ENCODE data around the gene ISYNA1. TPM values are rescaled to one million over a fixed set of nuclear protein-coding genes. Genes with fewer than 3 reads are reported as not detected.
A peak's percentile ranks its signal among the peaks of the same experiment; 100 is the strongest.

ISYNA1 gene
- total RNA-seq (10 to 100 TPM; 42.1 to 86.5 TPM), polyA plus RNA-seq (100 to 1,000 TPM in 1 of 2 donors, 10 to 100 TPM in 1; 56.0 to 535 TPM)
- long read RNA-seq, donor 1, transcript ISYNA1-201 (11 exons, 2,420 nt), result major isoform, 267 of 394 reads
- long read RNA-seq, donor 1, transcript ISYNA1-202 (10 exons, 1,703 nt), result minor isoform, 10 of 394 reads
- long read RNA-seq, donor 1, partial matches to known transcripts, result 53 of 394 reads
- long read RNA-seq, donor 1, other reads (novel, unspliced or antisense), result 57 of 394 reads
- long read RNA-seq, donor 2, transcript ISYNA1-201 (11 exons, 2,420 nt), result major isoform, 39 of 64 reads
- long read RNA-seq, donor 2, partial matches to known transcripts, result 16 of 64 reads
- long read RNA-seq, donor 2, other reads (novel, unspliced or antisense), result 6 of 64 reads

DNA sequence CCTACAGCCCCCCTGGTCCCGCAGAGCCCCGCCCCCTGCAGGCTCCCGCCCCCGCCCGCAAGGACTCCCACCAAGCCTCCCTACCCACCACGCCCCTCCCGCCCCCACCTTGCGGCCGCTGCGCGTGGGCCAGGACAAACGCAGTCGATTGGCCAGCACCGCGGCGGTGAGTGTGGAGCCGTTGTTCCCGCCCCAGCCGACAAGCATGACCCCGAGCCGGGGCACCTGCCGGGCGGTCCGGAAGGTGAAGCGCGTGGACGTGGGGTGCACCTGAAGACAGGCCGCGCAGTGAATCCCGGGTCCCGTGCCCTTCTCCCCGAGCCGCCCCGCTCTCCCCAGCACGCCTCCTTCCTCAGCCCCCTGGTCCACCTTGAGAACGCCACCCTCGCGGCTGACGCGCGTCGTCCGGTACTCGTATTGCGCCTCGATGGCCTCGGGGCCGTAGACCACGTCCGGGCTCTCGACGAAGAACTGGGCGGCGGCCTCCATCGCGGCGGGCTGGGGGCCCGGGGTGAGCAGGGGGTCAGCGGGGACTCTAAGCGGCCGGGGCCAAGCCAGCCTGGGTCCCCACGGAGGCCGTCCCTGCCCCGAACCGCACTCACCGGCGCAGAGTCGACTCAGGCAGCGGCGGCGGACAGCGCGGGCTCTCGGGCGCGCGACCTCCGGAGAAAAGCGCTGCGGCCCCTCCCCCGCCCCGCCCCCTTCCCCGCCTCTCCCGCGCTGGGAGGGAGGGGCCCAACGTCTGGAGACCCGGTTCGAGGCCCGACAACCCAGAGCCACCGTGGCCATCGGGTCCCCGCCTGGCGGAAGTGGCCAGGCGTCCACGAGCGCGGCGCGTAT lies at the start of gene ISYNA1:
Gene ISYNA1 (minus strand): TSS at position 643 of the 840 bp plus-strand sequence. CDS start 154 bp downstream, at position 489.
- peak; percentile 57 for ATAC-seq (ENCODE audit: low FRiP score)
- H3K27me3 ChIP-seq (ENCODE audit: control insufficient read depth in 1 of 2, insufficient read depth in 2 of 2, low read length in 1 of 2), result no peaks in the 10 kb centered on the region
- 1% methylated on average over 80 to 99 of the region's 99 CpGs for WGBS, 2 donors

DNA sequence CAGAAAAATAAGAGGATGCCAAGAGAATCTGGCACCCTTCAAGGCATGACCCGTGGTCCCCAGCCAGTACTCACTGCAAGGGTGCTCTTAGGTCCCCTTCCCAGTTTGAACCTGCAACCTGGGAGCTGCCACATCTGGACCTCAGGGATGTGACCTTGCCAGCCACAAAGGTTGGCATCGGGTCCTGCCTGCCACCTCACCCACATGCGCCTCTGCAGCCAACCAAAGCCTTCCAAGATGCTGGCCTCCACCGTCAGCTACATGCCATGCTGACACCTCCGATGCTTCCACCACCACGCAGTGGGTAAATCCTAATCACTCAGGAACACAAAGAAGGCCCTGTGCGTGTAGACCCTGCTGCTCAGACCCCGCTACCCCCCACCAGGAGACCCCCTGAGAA lies 48.8 kb upstream of the ISYNA1 start:
- Histone ChIP-seq H3K36me3 (ENCODE audit: control insufficient read depth in 1 of 2, insufficient read depth in 2 of 2, low read length in 1 of 2) (no peaks in the 10 kb centered on the region), H3K4me1 (ENCODE audit: control insufficient read depth in 1 of 2, insufficient read depth in 2 of 2, low read length in 2 of 2) (no peaks in the 10 kb centered on the region), H3K4me3 (ENCODE audit: low read length in 2 of 2) (no peak overlapping the region), H3K9me3 (ENCODE audit: control insufficient read depth, low read length) (no peaks in the 10 kb centered on the region), H3K27ac (ENCODE audit: low read depth in 1 of 2, low read length in 2 of 2) (no peak overlapping the region), H3K27me3 (ENCODE audit: control insufficient read depth in 1 of 2, insufficient read depth in 2 of 2, low read length in 1 of 2) (no peaks in the 10 kb centered on the region)
- ATAC-seq (ENCODE audit: low FRiP score) (no peak), DNase-seq (no peak)
- 64 to 69% methylated on average over 8 of the region's 8 CpGs for whole genome bisulfite sequencing, 2 donors
- intact Hi-C loops (cut with DNase I), result no loop called here

More for the DNA sequence above, at the start of gene ISYNA1:
- H3K36me3 ChIP-seq (ENCODE audit: control insufficient read depth in 1 of 2, insufficient read depth in 2 of 2, low read length in 1 of 2), result no peaks in the 10 kb centered on the region
- H3K4me3 ChIP-seq (ENCODE audit: low read length in 2 of 2), result peak within 1 kb of the TSS; percentile 27 to 50
- peak; percentile 79 to 87 for DNase-seq
- H3K27ac ChIP-seq (ENCODE audit: low read depth in 1 of 2, low read length in 2 of 2), result peak within 1 kb of the TSS; percentile 6 to 62
- H3K4me1 ChIP-seq (ENCODE audit: control insufficient read depth in 1 of 2, insufficient read depth in 2 of 2, low read length in 2 of 2), result no peaks in the 10 kb centered on the region
- intact Hi-C loops (cut with DNase I), result no loop called here
- H3K9me3 ChIP-seq (ENCODE audit: control insufficient read depth, low read length), result no peaks in the 10 kb centered on the region

DNA sequence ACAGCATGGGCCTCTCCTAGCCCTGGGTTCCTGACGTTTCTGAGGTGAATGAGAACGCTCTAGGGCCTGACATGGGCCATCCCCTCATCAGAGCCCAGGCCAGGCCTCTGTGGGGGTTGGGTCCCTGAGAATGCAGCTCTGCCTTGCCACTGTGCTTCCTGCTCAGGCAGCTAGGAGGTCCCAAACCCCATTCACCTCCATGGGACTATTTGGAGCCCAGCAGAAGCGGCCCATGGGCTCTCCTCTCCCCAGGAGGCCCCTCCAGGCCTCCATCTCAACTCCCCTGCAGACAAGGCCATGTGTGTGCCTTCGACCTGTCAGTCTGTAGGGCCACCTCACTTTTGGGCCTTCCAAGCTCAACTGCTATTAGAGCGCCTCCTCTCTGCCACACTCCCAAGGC lies 47.1 kb upstream of the ISYNA1 start:
- intact Hi-C loops (cut with DNase I), result no loop called here
- 90 to 92% methylated on average over 5 of the region's 5 CpGs for WGBS, 2 donors
- H3K27ac ChIP-seq (ENCODE audit: low read depth in 1 of 2, low read length in 2 of 2), result no peak overlapping the region
- no peaks in the 10 kb centered on the region for H3K9me3 ChIP-seq (ENCODE audit: control insufficient read depth, low read length)
- H3K4me1 ChIP-seq (ENCODE audit: control insufficient read depth in 1 of 2, insufficient read depth in 2 of 2, low read length in 2 of 2), result no peaks in the 10 kb centered on the region
- no peak for DNase-seq
- no peak overlapping the region for H3K4me3 ChIP-seq (ENCODE audit: low read length in 2 of 2)
- H3K36me3 ChIP-seq (ENCODE audit: control insufficient read depth in 1 of 2, insufficient read depth in 2 of 2, low read length in 1 of 2), result no peaks in the 10 kb centered on the region
- H3K27me3 ChIP-seq (ENCODE audit: control insufficient read depth in 1 of 2, insufficient read depth in 2 of 2, low read length in 1 of 2), result no peaks in the 10 kb centered on the region
- no peak for ATAC-seq (ENCODE audit: low FRiP score)

DNA sequence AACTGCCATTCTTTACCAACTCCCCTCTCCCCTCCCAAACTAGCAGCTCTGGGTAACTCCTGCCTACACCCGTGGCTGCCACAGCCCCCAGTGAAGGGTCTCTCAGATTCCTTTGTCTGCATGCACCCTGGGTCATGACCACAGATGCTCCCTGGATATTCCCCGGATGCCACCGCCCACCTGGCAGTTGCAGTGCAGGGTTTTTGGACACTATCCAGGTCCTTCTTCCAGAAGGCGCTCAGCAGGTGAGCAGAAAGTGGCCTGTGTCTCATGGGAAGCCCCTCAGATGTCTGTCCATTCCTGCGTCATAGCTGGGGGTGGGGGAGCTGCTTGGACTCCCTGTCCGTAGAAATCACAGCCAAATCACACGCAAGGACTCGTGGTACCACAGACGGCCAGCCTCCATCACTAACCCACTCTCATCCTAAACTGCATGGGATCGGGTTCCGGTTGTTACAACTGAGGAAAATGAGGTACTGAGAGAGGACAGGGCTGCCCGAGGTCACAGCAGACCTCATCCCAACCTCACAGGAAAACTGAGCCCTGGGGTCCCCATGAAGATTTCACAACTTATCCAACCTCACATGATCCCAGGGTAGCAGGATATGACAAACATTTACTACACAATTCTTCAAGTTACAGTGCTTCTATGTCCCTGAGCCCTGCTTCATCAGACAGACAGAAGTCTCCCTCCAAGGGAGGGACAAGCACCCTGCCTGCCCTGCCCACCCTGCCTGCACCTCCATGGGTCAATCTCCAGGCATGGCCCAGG lies 45.4 kb upstream of the ISYNA1 start:
- Histone ChIP-seq H3K27ac (ENCODE audit: low read depth in 1 of 2, low read length in 2 of 2) (no peak overlapping the region), H3K27me3 (ENCODE audit: control insufficient read depth in 1 of 2, insufficient read depth in 2 of 2, low read length in 1 of 2) (no peaks in the 10 kb centered on the region), H3K4me1 (ENCODE audit: control insufficient read depth in 1 of 2, insufficient read depth in 2 of 2, low read length in 2 of 2) (no peaks in the 10 kb centered on the region), H3K4me3 (ENCODE audit: low read length in 2 of 2) (no peak overlapping the region), H3K9me3 (ENCODE audit: control insufficient read depth, low read length) (no peaks in the 10 kb centered on the region), H3K36me3 (ENCODE audit: control insufficient read depth in 1 of 2, insufficient read depth in 2 of 2, low read length in 1 of 2) (no peaks in the 10 kb centered on the region)
- 51 to 54% methylated on average over 12 of the region's 12 CpGs for WGBS, 2 donors
- intact Hi-C loops (cut with DNase I), result no loop called here
- DNase-seq (no peak), ATAC-seq (ENCODE audit: low FRiP score) (no peak)

DNA sequence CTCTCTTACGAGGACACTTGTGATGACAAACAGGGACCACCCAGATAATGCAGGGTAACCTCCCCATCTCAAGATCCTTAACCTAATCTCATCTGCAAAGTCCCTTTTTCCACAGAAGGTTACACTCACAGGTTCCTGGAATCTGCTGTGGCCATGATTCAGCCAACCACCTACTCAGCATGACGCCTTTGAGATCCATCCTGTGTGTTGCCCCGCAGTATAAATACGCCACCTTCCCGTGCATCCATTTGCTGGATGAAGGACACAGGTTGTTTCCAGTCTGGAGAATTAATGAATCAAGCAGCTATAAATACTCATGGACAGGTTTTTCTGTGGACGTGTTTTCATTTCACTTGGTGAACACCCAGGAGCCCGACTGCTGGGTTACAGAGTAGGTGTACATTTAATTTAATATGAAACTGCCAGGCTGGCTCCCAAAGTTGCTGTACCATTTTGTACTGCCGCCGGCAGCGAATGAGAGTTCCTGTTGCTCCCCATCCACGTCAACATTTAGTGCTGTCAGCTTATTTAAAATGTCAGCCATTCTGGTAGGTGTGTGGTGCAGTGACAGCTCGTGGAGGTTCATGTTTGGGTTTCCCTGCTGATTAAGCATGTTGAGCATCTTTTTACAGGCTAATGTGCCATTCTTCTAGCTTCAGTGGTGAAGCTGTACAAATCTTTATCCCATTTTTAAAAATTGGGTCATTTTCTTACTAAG lies 43.7 kb upstream of the ISYNA1 start:
- Histone ChIP-seq H3K27me3 (ENCODE audit: control insufficient read depth in 1 of 2, insufficient read depth in 2 of 2, low read length in 1 of 2) (no peaks in the 10 kb centered on the region), H3K27ac (ENCODE audit: low read depth in 1 of 2, low read length in 2 of 2) (no peak overlapping the region), H3K9me3 (ENCODE audit: control insufficient read depth, low read length) (no peaks in the 10 kb centered on the region), H3K36me3 (ENCODE audit: control insufficient read depth in 1 of 2, insufficient read depth in 2 of 2, low read length in 1 of 2) (no peaks in the 10 kb centered on the region), H3K4me1 (ENCODE audit: control insufficient read depth in 1 of 2, insufficient read depth in 2 of 2, low read length in 2 of 2) (no peaks in the 10 kb centered on the region), H3K4me3 (ENCODE audit: low read length in 2 of 2) (no peak overlapping the region)
- DNase-seq (no peak), ATAC-seq (ENCODE audit: low FRiP score) (no peak)
- WGBS, 2 donors, result 94 to 95% methylated on average over 12 of the region's 12 CpGs
- intact Hi-C loops (cut with DNase I), result no loop called here

DNA sequence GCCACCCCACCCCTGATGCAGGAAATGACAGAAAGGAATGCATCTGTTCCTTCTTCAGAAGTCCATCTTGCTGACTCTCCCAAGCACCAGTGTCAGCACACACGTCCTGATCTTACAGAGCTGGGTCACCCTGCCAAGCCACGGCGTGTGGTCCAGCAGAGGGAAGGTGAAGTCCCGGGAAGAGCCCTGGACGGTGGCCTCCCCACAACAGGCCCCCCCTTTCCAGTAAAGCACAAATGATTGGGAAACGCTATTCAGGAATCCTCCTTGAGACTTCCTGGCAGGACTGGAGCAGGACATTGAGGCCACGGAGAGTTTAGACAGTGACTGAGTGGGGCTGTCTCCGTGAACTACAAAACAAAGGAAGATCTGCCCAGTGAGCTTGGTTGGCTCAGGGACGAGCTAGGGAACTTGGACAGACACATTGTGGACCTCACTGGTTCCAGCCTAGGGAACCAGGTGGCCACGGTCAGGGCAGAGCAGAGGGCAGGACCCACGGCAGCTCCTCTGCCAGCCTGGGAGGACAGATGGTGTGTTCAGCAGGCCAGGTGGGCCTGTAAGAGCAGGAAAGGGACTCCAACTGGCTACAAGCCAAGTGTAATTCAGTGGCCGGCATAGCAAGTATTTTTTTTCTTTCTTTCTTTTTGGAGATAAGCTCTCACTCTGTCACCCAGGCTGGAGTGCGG lies 42.2 kb upstream of the ISYNA1 start:
- Histone ChIP-seq H3K9me3 (ENCODE audit: control insufficient read depth, low read length) (no peaks in the 10 kb centered on the region), H3K4me1 (ENCODE audit: control insufficient read depth in 1 of 2, insufficient read depth in 2 of 2, low read length in 2 of 2) (no peaks in the 10 kb centered on the region), H3K27me3 (ENCODE audit: control insufficient read depth in 1 of 2, insufficient read depth in 2 of 2, low read length in 1 of 2) (no peaks in the 10 kb centered on the region), H3K27ac (ENCODE audit: low read depth in 1 of 2, low read length in 2 of 2) (no peak overlapping the region), H3K4me3 (ENCODE audit: low read length in 2 of 2) (no peak overlapping the region), H3K36me3 (ENCODE audit: control insufficient read depth in 1 of 2, insufficient read depth in 2 of 2, low read length in 1 of 2) (no peaks in the 10 kb centered on the region)
- WGBS, 2 donors, result 31 to 32% methylated on average over 13 of the region's 13 CpGs
- ATAC-seq (ENCODE audit: low FRiP score) (peak; percentile 73), DNase-seq (peak; percentile 88 to 93)
- intact Hi-C loops (cut with DNase I), result no loop called here

DNA sequence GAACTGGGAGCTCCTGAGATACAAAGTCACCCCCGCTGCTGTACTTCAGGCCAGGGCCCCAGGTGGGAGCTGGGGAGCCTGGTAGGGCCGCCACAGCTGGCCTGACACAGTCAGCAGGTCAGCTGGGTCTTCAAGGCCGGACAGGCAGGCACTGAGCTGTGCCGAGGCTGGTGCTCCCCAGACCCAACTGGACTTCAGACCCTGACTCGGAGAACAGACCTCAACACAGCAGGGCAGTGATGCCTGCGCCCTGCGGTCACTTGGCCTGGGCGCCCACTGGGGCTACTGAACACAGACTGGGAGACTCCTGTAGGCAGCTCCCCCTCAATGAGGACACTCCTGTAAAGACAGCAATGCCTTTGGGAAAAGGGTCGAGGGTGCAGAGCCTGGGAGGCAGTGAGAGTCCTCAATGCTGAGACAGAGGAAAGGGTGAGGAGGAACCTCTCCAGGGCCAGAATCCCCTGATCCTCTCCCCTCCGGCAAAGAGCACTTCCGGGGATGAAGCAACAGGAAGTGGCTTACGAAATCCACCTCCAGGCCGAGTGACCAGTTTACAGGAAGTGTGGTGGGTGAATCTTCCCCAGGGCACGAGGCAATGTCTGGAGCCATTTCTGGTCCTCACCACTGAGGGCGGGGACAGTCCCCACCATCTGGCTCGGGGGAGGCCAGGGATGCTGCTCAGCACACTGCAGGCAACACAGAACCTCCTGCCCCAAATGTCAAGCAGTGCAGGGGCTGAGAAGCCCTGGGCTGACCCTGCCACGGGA lies 40.8 kb upstream of the ISYNA1 start:
- no peaks in the 10 kb centered on the region for H3K9me3 ChIP-seq (ENCODE audit: control insufficient read depth, low read length)
- DNase-seq, result peak; percentile 88 to 94
- H3K27ac ChIP-seq (ENCODE audit: low read depth in 1 of 2, low read length in 2 of 2), result no peak overlapping the region
- H3K27me3 ChIP-seq (ENCODE audit: control insufficient read depth in 1 of 2, insufficient read depth in 2 of 2, low read length in 1 of 2), result no peaks in the 10 kb centered on the region
- H3K4me3 ChIP-seq (ENCODE audit: low read length in 2 of 2), result no peak overlapping the region
- ATAC-seq (ENCODE audit: low FRiP score), result peak; percentile 86
- H3K4me1 ChIP-seq (ENCODE audit: control insufficient read depth in 1 of 2, insufficient read depth in 2 of 2, low read length in 2 of 2), result no peaks in the 10 kb centered on the region
- H3K36me3 ChIP-seq (ENCODE audit: control insufficient read depth in 1 of 2, insufficient read depth in 2 of 2, low read length in 1 of 2), result no peaks in the 10 kb centered on the region
- intact Hi-C loops (cut with DNase I), result loop anchor here in 1 of 2 donors (10.0 kb wide), 1 partner anchor 96 kb away; the partner anchor contains the start of gene UBA52
- 69 to 71% methylated on average over 17 of the region's 17 CpGs for WGBS, 2 donors

All from aorta (tissue), 5 donors.